ENCODE measurements around the gene MT1X. TPM values are rescaled to one million over a fixed set of nuclear protein-coding genes. Genes with fewer than 3 reads are reported as not detected.

MT1X gene
- polyA plus RNA-seq, 1 donor (not counting 4 experiments of a cell fraction or from before 2014, with no cell fraction given) = 58.3 TPM

DNA sequence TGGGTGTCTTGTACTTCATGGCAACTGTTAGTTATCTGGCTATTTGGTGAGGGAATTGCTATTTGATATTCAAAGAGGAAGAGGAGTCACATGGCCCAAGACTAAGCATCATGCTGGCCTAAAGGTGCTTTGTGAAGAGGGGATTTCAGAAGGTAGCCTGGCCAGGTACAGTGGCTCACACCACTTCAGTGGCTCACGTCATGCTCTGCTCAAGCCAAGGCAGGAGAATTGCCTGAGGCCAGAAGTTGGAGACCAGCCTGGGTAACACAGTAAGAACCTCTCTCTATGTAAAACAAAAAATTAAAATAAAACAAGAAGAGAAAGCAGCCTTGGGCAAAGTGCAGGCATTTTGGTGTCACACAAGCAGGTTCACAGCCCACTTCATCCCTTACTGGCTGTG lies 37.0 kb upstream of the MT1X start:
- dilution Hi-C loops (cut with MboI; ENCODE audit: extremely low pct_ligation_motif_present, low sequenced_read_pairs) = no loop called here
- H2AFZ ChIP-seq (ENCODE audit: control insufficient read depth, low read length) = no peak overlapping the region
- no peaks in the 10 kb centered on the region for H3K27me3 ChIP-seq (ENCODE audit: control insufficient read depth, extremely low read depth, insufficient read depth, low read length)
- no peak overlapping the region for H3K9ac ChIP-seq (ENCODE audit: control insufficient read depth, extremely low read depth, insufficient read depth, low read length)
- H3K27ac ChIP-seq (ENCODE audit: control insufficient read depth, insufficient read depth, low read length) = no peak overlapping the region
- H3K4me2 ChIP-seq (ENCODE audit: control insufficient read depth, extremely low read depth, insufficient read depth, low read depth, low read length) = no peak overlapping the region
- DNase-seq (ENCODE audit: low read depth, low spot score) (no peak), FAIRE-seq (no peak)
- H3K79me2 ChIP-seq (ENCODE audit: control insufficient read depth, insufficient read depth, low read length) = no peaks in the 10 kb centered on the region
- TF ChIP-seq, protein P1, sequence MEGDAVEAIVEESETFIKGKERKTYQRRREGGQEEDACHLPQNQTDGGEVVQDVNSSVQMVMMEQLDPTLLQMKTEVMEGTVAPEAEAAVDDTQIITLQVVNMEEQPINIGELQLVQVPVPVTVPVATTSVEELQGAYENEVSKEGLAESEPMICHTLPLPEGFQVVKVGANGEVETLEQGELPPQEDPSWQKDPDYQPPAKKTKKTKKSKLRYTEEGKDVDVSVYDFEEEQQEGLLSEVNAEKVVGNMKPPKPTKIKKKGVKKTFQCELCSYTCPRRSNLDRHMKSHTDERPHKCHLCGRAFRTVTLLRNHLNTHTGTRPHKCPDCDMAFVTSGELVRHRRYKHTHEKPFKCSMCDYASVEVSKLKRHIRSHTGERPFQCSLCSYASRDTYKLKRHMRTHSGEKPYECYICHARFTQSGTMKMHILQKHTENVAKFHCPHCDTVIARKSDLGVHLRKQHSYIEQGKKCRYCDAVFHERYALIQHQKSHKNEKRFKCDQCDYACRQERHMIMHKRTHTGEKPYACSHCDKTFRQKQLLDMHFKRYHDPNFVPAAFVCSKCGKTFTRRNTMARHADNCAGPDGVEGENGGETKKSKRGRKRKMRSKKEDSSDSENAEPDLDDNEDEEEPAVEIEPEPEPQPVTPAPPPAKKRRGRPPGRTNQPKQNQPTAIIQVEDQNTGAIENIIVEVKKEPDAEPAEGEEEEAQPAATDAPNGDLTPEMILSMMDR (optimal IDR thresholded peaks at IDR 0.05 in 1 of 3, IDR thresholded peaks at IDR 0.05 in 1 of 3, conservative IDR thresholded peaks at IDR 0.05 in 1 of 3; ENCODE audit: extremely low read depth in 1 of 3, insufficient read depth in 2 of 3, low read length in 3 of 3) = no peak
- no peak for TF ChIP-seq EZH2 (IDR thresholded peaks at IDR 0.05; ENCODE audit: low read length)
- peaks cover 18% of the 10 kb centered on the region for H3K4me1 ChIP-seq (ENCODE audit: control insufficient read depth, extremely low read depth, insufficient read depth, low read length)
- H3K4me3 ChIP-seq (ENCODE audit: control insufficient read depth in 2 of 3, extremely low read depth in 1 of 3, insufficient read depth in 2 of 3, low read depth in 1 of 3, low read length in 3 of 3) = no peak overlapping the region
- no peaks in the 10 kb centered on the region for H3K9me1 ChIP-seq (ENCODE audit: control insufficient read depth, extremely low read depth, insufficient read depth, low read length)
- no peaks in the 10 kb centered on the region for H4K20me1 ChIP-seq (ENCODE audit: control insufficient read depth, extremely low read depth, insufficient read depth, low read length)
- no peaks in the 10 kb centered on the region for H3K9me3 ChIP-seq (ENCODE audit: control insufficient read depth, low read depth, low read length)
- no peaks in the 10 kb centered on the region for H3K36me3 ChIP-seq (ENCODE audit: control insufficient read depth in 2 of 2, extremely low read depth in 1 of 2, insufficient read depth in 2 of 2, low read length in 2 of 2)

DNA sequence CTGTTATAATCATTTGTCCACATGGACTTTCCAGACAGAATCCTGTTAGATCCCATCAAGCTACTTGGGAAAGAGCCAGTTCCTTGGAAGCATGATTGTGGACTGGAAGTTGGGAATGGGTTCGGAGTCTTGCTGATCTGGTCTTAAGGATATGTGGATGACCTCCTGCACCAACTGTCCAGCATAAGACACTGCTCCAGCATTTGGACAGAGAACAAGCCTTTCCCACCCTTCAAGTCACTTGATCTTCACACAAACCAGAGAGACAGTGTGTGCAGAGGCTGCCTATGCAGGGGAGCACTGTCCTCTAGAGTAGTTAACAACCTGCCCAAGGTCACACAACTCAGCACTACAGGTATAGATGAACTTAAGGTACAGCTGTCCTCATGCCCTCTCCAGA lies 36.4 kb upstream of the MT1X start:
- Histone ChIP-seq H4K20me1 (ENCODE audit: control insufficient read depth, extremely low read depth, insufficient read depth, low read length) (no peaks in the 10 kb centered on the region), H3K4me3 (ENCODE audit: control insufficient read depth in 2 of 3, extremely low read depth in 1 of 3, insufficient read depth in 2 of 3, low read depth in 1 of 3, low read length in 3 of 3) (no peak overlapping the region), H3K4me2 (ENCODE audit: control insufficient read depth, extremely low read depth, insufficient read depth, low read depth, low read length) (no peak overlapping the region), H3K27me3 (ENCODE audit: control insufficient read depth, extremely low read depth, insufficient read depth, low read length) (no peaks in the 10 kb centered on the region), H3K9ac (ENCODE audit: control insufficient read depth, extremely low read depth, insufficient read depth, low read length) (no peak overlapping the region), H3K36me3 (ENCODE audit: control insufficient read depth in 2 of 2, extremely low read depth in 1 of 2, insufficient read depth in 2 of 2, low read length in 2 of 2) (no peaks in the 10 kb centered on the region), H3K27ac (ENCODE audit: control insufficient read depth, insufficient read depth, low read length) (no peak overlapping the region), H3K9me1 (ENCODE audit: control insufficient read depth, extremely low read depth, insufficient read depth, low read length) (no peaks in the 10 kb centered on the region), H3K79me2 (ENCODE audit: control insufficient read depth, insufficient read depth, low read length) (no peaks in the 10 kb centered on the region), H3K4me1 (ENCODE audit: control insufficient read depth, extremely low read depth, insufficient read depth, low read length) (peaks cover 18% of the 10 kb centered on the region), H3K9me3 (ENCODE audit: control insufficient read depth, low read depth, low read length) (no peaks in the 10 kb centered on the region), H2AFZ (ENCODE audit: control insufficient read depth, low read length) (no peak overlapping the region)
- FAIRE-seq (no peak), DNase-seq (ENCODE audit: low read depth, low spot score) (no peak)
- dilution Hi-C loops (cut with MboI; ENCODE audit: extremely low pct_ligation_motif_present, low sequenced_read_pairs) = no loop called here
- no peak for TF ChIP-seq EZH2 (IDR thresholded peaks at IDR 0.05; ENCODE audit: low read length)
- TF ChIP-seq, protein P1 (optimal IDR thresholded peaks at IDR 0.05 in 1 of 3, IDR thresholded peaks at IDR 0.05 in 1 of 3, conservative IDR thresholded peaks at IDR 0.05 in 1 of 3; ENCODE audit: extremely low read depth in 1 of 3, insufficient read depth in 2 of 3, low read length in 3 of 3) = no peak
